Fibroblast of lung (primary cell): Measurements from ENCODE around the gene C1QTNF4. TPM values are rescaled to one million over a fixed set of nuclear protein-coding genes. Genes with fewer than 3 reads are reported as not detected.
A peak's percentile ranks its signal among the peaks of the same experiment; 100 is the strongest.

Experiments
- DNase-seq, 2 donors: peaks; one replicate each; pipeline versions ENCODE4 v3.0.0 to v3.0.0-alpha.2; 2010; ENCODE audit warnings: low read depth in 2 of 2
- H2AFZ ChIP-seq: 2 replicates; pipeline ENCODE4 v1.5.1; 2012; ENCODE audit warnings: low read length, control low read depth, inconsistent platforms
- H3K27ac ChIP-seq: 2 replicates; pipeline ENCODE4 v1.5.1; 2011; ENCODE audit warnings: low read length, control low read depth; ENCODE audit not compliant: insufficient read depth
- H3K27me3 ChIP-seq: 2 replicates; pipeline ENCODE4 v1.5.1; 2011; ENCODE audit warnings: mild to moderate bottlenecking, low read length; ENCODE audit not compliant: control insufficient read depth, insufficient read depth
- H3K36me3 ChIP-seq: 2 replicates; pipeline ENCODE4 v1.5.1; 2011; ENCODE audit warnings: low read length; ENCODE audit not compliant: control insufficient read depth, insufficient read depth
- H3K4me1 ChIP-seq: 2 replicates; pipeline ENCODE4 v1.5.1; 2011; ENCODE audit warnings: low read length; ENCODE audit not compliant: control insufficient read depth, insufficient read depth; ENCODE audit errors: extremely low read depth
- H3K4me2 ChIP-seq: 2 replicates; pipeline ENCODE4 v1.5.1; 2011; ENCODE audit warnings: low read length, control low read depth; ENCODE audit not compliant: insufficient read depth; ENCODE audit errors: extremely low read depth
- H3K4me3 ChIP-seq, 4 experiments: fragments of 200-600 bp in 1 of 4; sonication (generic) in 1 of 4; replicated peaks in 1 of 4; 2 replicates each; pipeline ENCODE4 v1.5.1; 2011 to 2016; ENCODE audit warnings: low read length in 4 of 4, low read depth in 3 of 4, mild to moderate bottlenecking in 3 of 4, control low read depth in 2 of 4, inconsistent platforms in 1 of 4, mixed read lengths in 1 of 4; ENCODE audit not compliant: insufficient read depth in 1 of 4; ENCODE audit errors: control extremely low read depth in 1 of 4
- H3K79me2 ChIP-seq: 2 replicates; pipeline ENCODE4 v1.5.1; 2012; ENCODE audit warnings: mild to moderate bottlenecking, low read length, inconsistent platforms; ENCODE audit not compliant: control insufficient read depth, insufficient read depth
- H3K9ac ChIP-seq: 2 replicates; pipeline ENCODE4 v1.5.1; 2011; ENCODE audit warnings: mild to moderate bottlenecking, low read length, control low read depth; ENCODE audit not compliant: insufficient read depth
- H3K9me3 ChIP-seq: 2 replicates; pipeline ENCODE4 v1.5.1; 2012; ENCODE audit warnings: low read depth, low read length; ENCODE audit not compliant: control insufficient read depth, insufficient read depth
- H4K20me1 ChIP-seq: 2 replicates; pipeline ENCODE4 v1.5.1; 2011; ENCODE audit warnings: low read length; ENCODE audit not compliant: control insufficient read depth, insufficient read depth; ENCODE audit errors: extremely low read depth
- EZH2 ChIP-seq: IDR thresholded peaks from 2 replicates; pipeline ENCODE4 v1.5.1; 2012; ENCODE audit warnings: low read length, control low read depth, mild to moderate bottlenecking; ENCODE audit errors: missing control alignments
- polyA plus RNA-seq, 2 donors: library from polyadenylated mRNA; depleted of rRNA in 1 of 2; stranded (reverse) in 1 of 2; unstranded in 1 of 2; fragments of >200 nt; gene quantifications; 2 replicates each; pipeline ENCODE4 v1.2.1, GENCODE V29; 2011 to 2012; ENCODE audit warnings: missing spikeins in 1 of 2
- total RNA-seq: library from RNA; depleted of rRNA; stranded (reverse); fragments of >200 nt; gene quantifications from 2 replicates; pipeline ENCODE4 v1.2.1, GENCODE V29; 2014
- TF ChIP-seq, protein P1 (sequence below), 2 donors: IDR thresholded peaks in 1 of 2; conservative IDR thresholded peaks in 1 of 2; 1 replicate in 1 of 2; 2 replicates in 1 of 2; pipeline ENCODE4 v1.5.1; 2011 to 2012; ENCODE audit warnings: low read length in 2 of 2, control low read depth in 1 of 2, inconsistent platforms in 1 of 2, low read depth in 1 of 2, mild to moderate bottlenecking in 1 of 2

The C1QTNF4 gene
- total and polyA plus RNA-seq, 2 donors (not counting 1 experiment from before 2014, with no cell fraction given): under 0.01 TPM; not detected in 1

DNA sequence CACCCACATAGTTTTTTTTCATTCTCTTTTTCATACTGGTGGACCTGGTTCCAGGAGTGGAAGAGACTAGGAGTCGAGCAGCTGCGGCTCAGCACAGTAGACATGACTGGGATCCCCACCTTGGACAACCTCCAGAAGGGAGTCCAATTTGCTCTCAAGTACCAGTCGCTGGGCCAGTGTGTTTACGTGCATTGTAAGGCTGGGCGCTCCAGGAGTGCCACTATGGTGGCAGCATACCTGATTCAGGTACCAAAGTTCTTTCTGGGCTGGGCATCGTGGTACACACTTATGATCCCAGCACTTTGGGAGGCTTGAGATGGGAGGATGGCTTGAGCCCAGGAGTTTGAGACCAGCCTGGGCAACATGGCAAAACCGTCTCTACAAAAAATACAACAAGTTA lies 24.6 kb downstream of the C1QTNF4 start:
- no peaks in the 10 kb centered on the region for H3K27me3 ChIP-seq
- H3K9ac ChIP-seq: no peak overlapping the region
- H3K36me3 ChIP-seq: peaks cover 10% of the 10 kb centered on the region
- H3K4me2 ChIP-seq: no peak overlapping the region
- H3K9me3 ChIP-seq: no peaks in the 10 kb centered on the region
- H3K4me1 ChIP-seq: peaks cover 16% of the 10 kb centered on the region
- H3K4me3 ChIP-seq: no peak overlapping the region
- no peak overlapping the region for H2AFZ ChIP-seq
- H4K20me1 ChIP-seq: no peaks in the 10 kb centered on the region
- peaks cover 21% of the 10 kb centered on the region for H3K79me2 ChIP-seq
- DNase-seq: no peak
- no peak overlapping the region for H3K27ac ChIP-seq
- TF ChIP-seq, protein P1, sequence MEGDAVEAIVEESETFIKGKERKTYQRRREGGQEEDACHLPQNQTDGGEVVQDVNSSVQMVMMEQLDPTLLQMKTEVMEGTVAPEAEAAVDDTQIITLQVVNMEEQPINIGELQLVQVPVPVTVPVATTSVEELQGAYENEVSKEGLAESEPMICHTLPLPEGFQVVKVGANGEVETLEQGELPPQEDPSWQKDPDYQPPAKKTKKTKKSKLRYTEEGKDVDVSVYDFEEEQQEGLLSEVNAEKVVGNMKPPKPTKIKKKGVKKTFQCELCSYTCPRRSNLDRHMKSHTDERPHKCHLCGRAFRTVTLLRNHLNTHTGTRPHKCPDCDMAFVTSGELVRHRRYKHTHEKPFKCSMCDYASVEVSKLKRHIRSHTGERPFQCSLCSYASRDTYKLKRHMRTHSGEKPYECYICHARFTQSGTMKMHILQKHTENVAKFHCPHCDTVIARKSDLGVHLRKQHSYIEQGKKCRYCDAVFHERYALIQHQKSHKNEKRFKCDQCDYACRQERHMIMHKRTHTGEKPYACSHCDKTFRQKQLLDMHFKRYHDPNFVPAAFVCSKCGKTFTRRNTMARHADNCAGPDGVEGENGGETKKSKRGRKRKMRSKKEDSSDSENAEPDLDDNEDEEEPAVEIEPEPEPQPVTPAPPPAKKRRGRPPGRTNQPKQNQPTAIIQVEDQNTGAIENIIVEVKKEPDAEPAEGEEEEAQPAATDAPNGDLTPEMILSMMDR (conservative IDR thresholded peaks at IDR 0.05 in 1 of 2, IDR thresholded peaks at IDR 0.05 in 1 of 2; ENCODE audit: low read depth in 1 of 2, low read length in 2 of 2): no peak
- TF ChIP-seq EZH2: no peak

DNA sequence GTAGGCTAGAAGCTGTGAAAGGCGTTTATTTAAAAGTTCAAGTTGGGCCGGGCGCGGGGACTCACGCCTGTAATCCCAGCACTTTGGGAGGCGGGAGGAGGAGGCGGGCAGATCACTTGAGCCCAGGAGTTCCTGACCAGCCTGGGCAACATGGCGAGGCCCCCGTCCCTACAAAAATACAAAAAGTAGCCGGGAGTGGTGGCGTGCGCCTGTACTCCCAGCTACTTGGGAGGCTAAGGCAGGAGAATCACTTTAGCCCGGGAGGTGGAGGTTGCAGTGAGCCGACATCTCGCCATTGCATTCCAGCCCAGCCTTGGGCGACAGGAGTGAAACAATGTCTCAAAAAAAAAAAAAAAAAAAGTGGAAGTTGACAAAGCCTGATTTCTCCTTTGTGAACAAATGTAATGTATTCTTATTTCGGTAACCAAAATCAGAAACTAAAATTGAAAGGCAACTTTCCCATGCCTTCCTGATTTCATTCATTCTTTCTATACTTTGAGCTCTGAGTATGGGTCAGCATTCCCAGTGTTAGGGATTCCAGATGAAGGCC lies 28.0 kb downstream of the C1QTNF4 start:
- Histone ChIP-seq H3K4me3 (peak overlapping the region; percentile 80 to 93 (median 86)), H3K9me3 (no peaks in the 10 kb centered on the region), H3K79me2 (peaks cover 14% of the 10 kb centered on the region), H3K36me3 (peaks cover 5% of the 10 kb centered on the region), H4K20me1 (no peaks in the 10 kb centered on the region), H3K4me1 (no peaks in the 10 kb centered on the region), H2AFZ (no peak overlapping the region), H3K27ac (peak overlapping the region; percentile 72), H3K9ac (peak overlapping the region; percentile 93), H3K27me3 (no peaks in the 10 kb centered on the region), H3K4me2 (peak overlapping the region; percentile 89)
- TF ChIP-seq, protein P1 (conservative IDR thresholded peaks at IDR 0.05 in 1 of 2, IDR thresholded peaks at IDR 0.05 in 1 of 2; ENCODE audit: low read depth in 1 of 2, low read length in 2 of 2): no peak
- no peak for TF ChIP-seq EZH2
- no peak for DNase-seq

DNA sequence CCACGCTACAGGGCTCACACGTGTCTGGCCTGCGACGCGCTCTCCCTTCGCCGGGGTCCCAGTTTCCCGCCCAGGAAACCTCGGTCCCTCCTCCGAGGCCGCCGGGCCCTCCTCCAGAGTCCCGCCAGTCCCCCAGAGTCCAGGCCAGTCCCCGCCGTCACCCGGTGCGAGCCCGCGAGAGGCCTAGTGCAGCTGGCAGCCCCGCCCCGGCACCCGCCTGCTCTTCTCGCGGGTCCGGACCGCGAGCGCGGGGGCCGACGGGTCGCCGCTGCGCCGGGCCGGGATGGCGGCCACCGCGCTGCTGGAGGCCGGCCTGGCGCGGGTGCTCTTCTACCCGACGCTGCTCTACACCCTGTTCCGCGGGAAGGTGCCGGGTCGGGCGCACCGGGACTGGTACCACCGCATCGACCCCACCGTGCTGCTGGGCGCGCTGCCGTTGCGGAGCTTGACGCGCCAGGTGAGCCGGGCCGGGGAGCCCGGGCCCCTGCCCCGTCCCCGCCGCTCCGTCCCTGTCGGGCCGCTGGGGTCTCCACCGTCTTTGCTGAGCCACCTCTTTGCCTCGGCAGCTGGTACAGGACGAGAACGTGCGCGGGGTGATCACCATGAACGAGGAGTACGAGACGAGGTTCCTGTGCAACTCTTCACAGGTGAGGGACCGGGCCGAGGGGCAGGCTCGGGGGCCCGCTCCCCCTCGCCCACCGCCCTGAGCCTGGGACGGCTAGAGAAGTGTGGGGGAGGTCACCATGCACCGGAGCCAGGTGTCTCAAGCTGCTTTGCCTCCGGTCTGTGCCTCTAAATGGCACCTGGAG lies 28.7 kb downstream of the C1QTNF4 start, which contains the start of gene PTPMT1:
PTPMT1 (plus strand) TSS at position 260 of the 809 bp plus-strand sequence; CDS start at position 284, 24 bp downstream.
- H2AFZ ChIP-seq: peak within 1 kb of the TSS; percentile 83
- H3K9me3 ChIP-seq: no peaks in the 10 kb centered on the region
- peaks cover 14% of the 10 kb centered on the region for H3K79me2 ChIP-seq
- TF ChIP-seq EZH2: no peak
- TF ChIP-seq, protein P1 (conservative IDR thresholded peaks at IDR 0.05 in 1 of 2, IDR thresholded peaks at IDR 0.05 in 1 of 2; ENCODE audit: low read depth in 1 of 2, low read length in 2 of 2): no peak
- peak within 1 kb of the TSS; percentile 80 to 93 (median 86) for H3K4me3 ChIP-seq
- no peaks in the 10 kb centered on the region for H3K4me1 ChIP-seq
- peak within 1 kb of the TSS; percentile 72 for H3K27ac ChIP-seq
- no peaks in the 10 kb centered on the region for H3K27me3 ChIP-seq
- DNase-seq: peak; percentile 68 to 72
- H4K20me1 ChIP-seq: no peaks in the 10 kb centered on the region
- peaks cover 3% of the 10 kb centered on the region for H3K36me3 ChIP-seq
- peak within 1 kb of the TSS; percentile 93 for H3K9ac ChIP-seq
- peak within 1 kb of the TSS; percentile 92 for H3K4me2 ChIP-seq
